Transverse colon (tissue), 4 donors: ENCODE data around the gene CPOX.

Experiments
- EP300 ChIP-seq: sonication (generic); formaldehyde crosslinking; IDR thresholded peaks from one replicate; pipeline ENCODE4 v1.6.1; 2017; ENCODE audit warnings: antibody characterized with exemption, low read depth
- POLR2A ChIP-seq: fragments of 450-650 bp; IDR thresholded peaks from one replicate; pipeline ENCODE4 v1.6.1; 2016; ENCODE audit warnings: antibody characterized with exemption, mild to moderate bottlenecking, moderate library complexity
- POLR2AphosphoS5 ChIP-seq, 3 donors: sonication (generic); formaldehyde crosslinking; IDR thresholded peaks; one replicate each; pipeline ENCODE4 v1.6.1; 2016; ENCODE audit warnings: antibody characterized with exemption in 3 of 3
- TF ChIP-seq, protein P1 (sequence below), 5 experiments: fragments of 200-600 bp in 3 of 5; fragments of 450-650 bp in 2 of 5; sonication (generic) in 3 of 5; IDR thresholded peaks; 1 replicate in 2 of 5; 2 replicates in 3 of 5; pipeline ENCODE4 v1.5.1; 2016 to 2017; ENCODE audit warnings: antibody characterized with exemption in 5 of 5, inconsistent platforms in 3 of 5, mild to moderate bottlenecking in 2 of 5, moderate library complexity in 1 of 5

- TF ChIP-seq, protein P1, sequence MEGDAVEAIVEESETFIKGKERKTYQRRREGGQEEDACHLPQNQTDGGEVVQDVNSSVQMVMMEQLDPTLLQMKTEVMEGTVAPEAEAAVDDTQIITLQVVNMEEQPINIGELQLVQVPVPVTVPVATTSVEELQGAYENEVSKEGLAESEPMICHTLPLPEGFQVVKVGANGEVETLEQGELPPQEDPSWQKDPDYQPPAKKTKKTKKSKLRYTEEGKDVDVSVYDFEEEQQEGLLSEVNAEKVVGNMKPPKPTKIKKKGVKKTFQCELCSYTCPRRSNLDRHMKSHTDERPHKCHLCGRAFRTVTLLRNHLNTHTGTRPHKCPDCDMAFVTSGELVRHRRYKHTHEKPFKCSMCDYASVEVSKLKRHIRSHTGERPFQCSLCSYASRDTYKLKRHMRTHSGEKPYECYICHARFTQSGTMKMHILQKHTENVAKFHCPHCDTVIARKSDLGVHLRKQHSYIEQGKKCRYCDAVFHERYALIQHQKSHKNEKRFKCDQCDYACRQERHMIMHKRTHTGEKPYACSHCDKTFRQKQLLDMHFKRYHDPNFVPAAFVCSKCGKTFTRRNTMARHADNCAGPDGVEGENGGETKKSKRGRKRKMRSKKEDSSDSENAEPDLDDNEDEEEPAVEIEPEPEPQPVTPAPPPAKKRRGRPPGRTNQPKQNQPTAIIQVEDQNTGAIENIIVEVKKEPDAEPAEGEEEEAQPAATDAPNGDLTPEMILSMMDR (IDR thresholded peaks at IDR 0.05) = no peak
- no peak for TF ChIP-seq EP300
- TF ChIP-seq POLR2AphosphoS5 (IDR thresholded peaks at IDR 0.05) = no peak
- TF ChIP-seq POLR2A = no peak
Measured at GRCh38 chr3:98577178-98577895, 16.1 kb downstream of the CPOX start.
